Activated naive CD4-positive, alpha-beta T cell treated with anti-CD3 and anti-CD28 coated beads for 36 hours (primary cell): ENCODE results near the gene MLLT3. TPM values are rescaled to one million over a fixed set of nuclear protein-coding genes. Genes with fewer than 3 reads are reported as not detected.

Source experiments
- CTCF ChIA-PET: fragments of 350-600 bp; sonication (Branson Sonifier 250); formaldehyde crosslinking; loops from one replicate; lab custom pipeline; 2021; ENCODE audit warnings: antibody characterized with exemption; lab: Charles Lee
- DNase-seq: peaks from one replicate; pipeline ENCODE4 v3.0.0-alpha.2; 2020
- H3K27ac Mint-ChIP-seq: one replicate; pipeline ENCODE4 v1.8.0; 2021; ENCODE audit warnings: mild to moderate bottlenecking, mixed read lengths
- H3K27me3 Mint-ChIP-seq: one replicate; pipeline ENCODE4 v1.8.0; 2021; ENCODE audit warnings: low read depth, mixed read lengths
- H3K36me3 Mint-ChIP-seq: one replicate; pipeline ENCODE4 v1.8.0; 2021; ENCODE audit warnings: low read depth, mixed read lengths
- H3K4me1 Mint-ChIP-seq: one replicate; pipeline ENCODE4 v1.8.0; 2021; ENCODE audit warnings: low read depth, mixed read lengths
- H3K4me3 Mint-ChIP-seq: one replicate; pipeline ENCODE4 v1.8.0; 2021; ENCODE audit warnings: mild to moderate bottlenecking, moderate library complexity, mixed read lengths
- H3K9me3 Mint-ChIP-seq: one replicate; pipeline ENCODE4 v1.8.0; 2021; ENCODE audit warnings: mixed read lengths
- intact Hi-C: fragments of 100-400 bp; cut with micrococcal nuclease; formaldehyde crosslinking; loops from one replicate; pipeline ENCODE4 v1.15.1; 2023
- total RNA-seq, 2 experiments: library from RNA; stranded (reverse); gene quantifications; one replicate each; pipeline ENCODE4 v1.2.3, GENCODE V29; 2021

The MLLT3 gene
- total RNA-seq, 2 experiments from 2014 or later, result 44.3 to 51.4 TPM

- Mint-ChIP-seq H3K4me3 (no peak overlapping the region), H3K4me1 (no peaks in the 10 kb centered on the region), H3K9me3 (no peaks in the 10 kb centered on the region), H3K36me3 (no peaks in the 10 kb centered on the region), H3K27me3 (peaks cover 2% of the 10 kb centered on the region), H3K27ac (no peak overlapping the region)
- DNase-seq, result no peak
- CTCF ChIA-PET, result no interaction called here
- intact Hi-C loops, result no loop called here
Measured at GRCh38 chr9:20649381-20649780, 27.1 kb upstream of the MLLT3 start.

GRCh38 chr9:20646656-20647055 lies 24.4 kb upstream of the MLLT3 start:
- H3K4me3 Mint-ChIP-seq, result no peak overlapping the region
- CTCF ChIA-PET, result no interaction called here
- intact Hi-C loops, result no loop called here

GRCh38 chr9:20643660-20644059 lies 21.4 kb upstream of the MLLT3 start:
- CTCF ChIA-PET, result interaction anchor here (1.0 kb wide), 1 partner anchor 19 kb away, joined by 3 read pairs; no protein-coding TSS in a partner anchor
- Mint-ChIP-seq H3K36me3 (no peaks in the 10 kb centered on the region), H3K27ac (no peak overlapping the region), H3K27me3 (peaks cover 2% of the 10 kb centered on the region), H3K4me1 (peaks cover 11% of the 10 kb centered on the region), H3K9me3 (no peaks in the 10 kb centered on the region), H3K4me3 (no peak overlapping the region)
- DNase-seq, result no peak
- intact Hi-C loops, result no loop called here

More at GRCh38 chr9:20646656-20647055, 24.4 kb upstream of the MLLT3 start:
- no peak for DNase-seq
- H3K36me3 Mint-ChIP-seq, result no peaks in the 10 kb centered on the region
- peaks cover 2% of the 10 kb centered on the region for H3K27me3 Mint-ChIP-seq
- no peak overlapping the region for H3K27ac Mint-ChIP-seq
- H3K9me3 Mint-ChIP-seq, result no peaks in the 10 kb centered on the region
- H3K4me1 Mint-ChIP-seq, result no peaks in the 10 kb centered on the region

GRCh38 chr9:20642045-20642444 lies 19.7 kb upstream of the MLLT3 start:
- intact Hi-C loops, result no loop called here
- H3K4me3 Mint-ChIP-seq, result no peak overlapping the region
- DNase-seq, result no peak
- no peaks in the 10 kb centered on the region for H3K36me3 Mint-ChIP-seq
- CTCF ChIA-PET, result no interaction called here
- H3K27me3 Mint-ChIP-seq, result peaks cover 5% of the 10 kb centered on the region
- H3K9me3 Mint-ChIP-seq, result no peaks in the 10 kb centered on the region
- peaks cover 11% of the 10 kb centered on the region for H3K4me1 Mint-ChIP-seq
- no peak overlapping the region for H3K27ac Mint-ChIP-seq

- Mint-ChIP-seq H3K4me1 (peaks cover 11% of the 10 kb centered on the region), H3K27me3 (peaks cover 4% of the 10 kb centered on the region), H3K9me3 (no peaks in the 10 kb centered on the region), H3K27ac (no peak overlapping the region), H3K4me3 (no peak overlapping the region), H3K36me3 (no peaks in the 10 kb centered on the region)
- peak; percentile 85 for DNase-seq
- CTCF ChIA-PET, result interaction anchor here (0.6 to 1.0 kb wide), 2 partner anchors 16 to 300 kb away, joined by 3 to 7 read pairs; no protein-coding TSS in a partner anchor
- intact Hi-C loops, result no loop called here
Measured at GRCh38 chr9:20640331-20641187, 18.3 kb upstream of the MLLT3 start.

GRCh38 chr9:20636888-20637440 lies 14.7 kb upstream of the MLLT3 start:
- no peak for DNase-seq
- Mint-ChIP-seq H3K27me3 (peaks cover 4% of the 10 kb centered on the region), H3K4me1 (peaks cover 11% of the 10 kb centered on the region), H3K9me3 (no peaks in the 10 kb centered on the region), H3K36me3 (no peaks in the 10 kb centered on the region), H3K27ac (no peak overlapping the region), H3K4me3 (no peak overlapping the region)
- intact Hi-C loops, result no loop called here
- CTCF ChIA-PET, result interaction anchor here (0.6 to 0.7 kb wide), 2 partner anchors 12 to 1380 kb away, joined by 4 read pairs; no protein-coding TSS in a partner anchor

- peaks cover 2% of the 10 kb centered on the region for H3K4me1 Mint-ChIP-seq
Measured at GRCh38 chr9:20634895-20635294, 12.6 kb upstream of the MLLT3 start.

GRCh38 chr9:20632705-20633104 lies 10.4 kb upstream of the MLLT3 start:
- CTCF ChIA-PET, result no interaction called here
- H3K36me3 Mint-ChIP-seq, result no peaks in the 10 kb centered on the region
- H3K27me3 Mint-ChIP-seq, result peaks cover 1% of the 10 kb centered on the region
- H3K9me3 Mint-ChIP-seq, result no peaks in the 10 kb centered on the region
- intact Hi-C loops, result no loop called here
- no peaks in the 10 kb centered on the region for H3K4me1 Mint-ChIP-seq
- no peak for DNase-seq
- no peak overlapping the region for H3K4me3 Mint-ChIP-seq
- no peak overlapping the region for H3K27ac Mint-ChIP-seq

More at GRCh38 chr9:20634895-20635294, 12.6 kb upstream of the MLLT3 start:
- no peaks in the 10 kb centered on the region for H3K36me3 Mint-ChIP-seq
- peaks cover 4% of the 10 kb centered on the region for H3K27me3 Mint-ChIP-seq
- CTCF ChIA-PET, result no interaction called here
- intact Hi-C loops, result no loop called here
- no peak overlapping the region for H3K4me3 Mint-ChIP-seq
- no peak overlapping the region for H3K27ac Mint-ChIP-seq
- H3K9me3 Mint-ChIP-seq, result no peaks in the 10 kb centered on the region
- no peak for DNase-seq

- intact Hi-C loops, result no loop called here
- no peaks in the 10 kb centered on the region for H3K36me3 Mint-ChIP-seq
- CTCF ChIA-PET, result no interaction called here
Measured at GRCh38 chr9:20630241-20630943, 8.1 kb upstream of the MLLT3 start.

GRCh38 chr9:20625003-20625349 lies 2.7 kb upstream of the MLLT3 start:
- no peak for DNase-seq
- CTCF ChIA-PET, result interaction anchor here (0.6 to 5.9 kb wide), 29 partner anchors 13 to 511 kb away, joined by 3 to 60 read pairs (median 4); partner anchors contain the start of gene FOCAD
- peaks cover 15% of the 10 kb centered on the region for H3K4me1 Mint-ChIP-seq
- H3K9me3 Mint-ChIP-seq, result no peaks in the 10 kb centered on the region
- intact Hi-C loops, result loop anchor here (10.0 kb wide), 1 partner anchor 1130 kb away; no protein-coding TSS in a partner anchor
- H3K36me3 Mint-ChIP-seq, result peaks cover 8% of the 10 kb centered on the region
- H3K27me3 Mint-ChIP-seq, result no peaks in the 10 kb centered on the region
- H3K27ac Mint-ChIP-seq, result no peak overlapping the region
- H3K4me3 Mint-ChIP-seq, result peak overlapping the region; percentile 98

More at GRCh38 chr9:20630241-20630943, 8.1 kb upstream of the MLLT3 start:
- H3K27ac Mint-ChIP-seq, result no peak overlapping the region
- no peaks in the 10 kb centered on the region for H3K9me3 Mint-ChIP-seq
- H3K4me1 Mint-ChIP-seq, result no peaks in the 10 kb centered on the region
- no peak overlapping the region for H3K4me3 Mint-ChIP-seq
- DNase-seq, result no peak
- H3K27me3 Mint-ChIP-seq, result no peaks in the 10 kb centered on the region

- no peaks in the 10 kb centered on the region for H3K9me3 Mint-ChIP-seq
- intact Hi-C loops, result loop anchor here (1.0 to 10.0 kb wide), 8 partner anchors 117 to 1130 kb away; no protein-coding TSS in a partner anchor
- H3K27ac Mint-ChIP-seq, result peak overlapping the region; percentile 95
- H3K27me3 Mint-ChIP-seq, result no peaks in the 10 kb centered on the region
- peaks cover 21% of the 10 kb centered on the region for H3K4me1 Mint-ChIP-seq
- H3K36me3 Mint-ChIP-seq, result peaks cover 12% of the 10 kb centered on the region
- peak overlapping the region; percentile 98 for H3K4me3 Mint-ChIP-seq
- DNase-seq, result peak; percentile 61
- CTCF ChIA-PET, result interaction anchor here (0.5 to 5.9 kb wide), 37 partner anchors 13 to 512 kb away, joined by 3 to 60 read pairs (median 4); partner anchors contain the start of gene FOCAD
Measured at GRCh38 chr9:20624201-20625002, 2.1 kb upstream of the MLLT3 start.
